ENCODE data around the gene RER1.
"Not testable (repeated sequence)": the region's sequence is repeated elsewhere in the genome, so short reads cannot be mapped to it uniquely, and the experiment has no call there.

The RER1 gene

DNA sequence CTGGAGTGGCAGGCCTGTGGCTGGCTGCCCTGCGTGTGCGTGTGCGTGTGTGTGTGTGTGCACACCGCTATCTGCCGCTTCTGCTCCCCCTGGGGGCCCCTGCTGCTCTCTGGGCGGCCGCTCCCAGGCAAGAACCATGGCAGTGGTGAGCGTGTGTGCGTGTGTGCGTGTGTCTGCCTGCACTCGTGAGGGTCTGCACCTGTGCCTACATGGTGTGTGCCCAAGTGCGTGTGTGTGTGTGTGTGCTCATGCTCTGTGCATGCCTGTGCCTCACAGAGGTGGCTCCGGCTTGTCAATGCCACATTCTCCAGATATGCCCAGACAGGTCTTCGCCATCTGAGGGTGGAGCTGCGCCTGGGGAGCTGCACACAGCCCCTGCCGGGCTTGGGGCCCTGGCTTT lies 39.5 kb downstream of the RER1 start:
- no peak for DNase-seq

DNA sequence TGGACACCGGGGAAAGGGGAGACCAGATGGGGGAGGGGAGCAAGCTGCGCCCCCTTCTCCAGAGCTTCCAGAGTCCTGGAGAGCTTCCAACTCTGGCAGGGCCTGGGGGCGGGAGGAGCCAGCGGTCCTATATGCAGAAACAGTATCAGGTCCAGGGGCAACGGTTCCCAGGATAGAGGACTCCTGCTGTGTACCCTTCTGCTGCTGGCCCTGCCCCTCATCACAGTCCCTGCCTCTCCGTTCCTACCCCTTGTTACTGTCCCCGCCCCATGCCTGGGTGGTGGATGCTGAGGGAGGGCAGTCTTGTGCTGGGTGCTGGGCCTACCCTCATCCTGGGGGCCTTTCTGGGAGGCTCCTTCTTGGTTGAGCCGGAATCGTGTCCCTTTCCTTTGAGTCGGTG lies 39.9 kb downstream of the RER1 start:
- DNase-seq = no peak

DNA sequence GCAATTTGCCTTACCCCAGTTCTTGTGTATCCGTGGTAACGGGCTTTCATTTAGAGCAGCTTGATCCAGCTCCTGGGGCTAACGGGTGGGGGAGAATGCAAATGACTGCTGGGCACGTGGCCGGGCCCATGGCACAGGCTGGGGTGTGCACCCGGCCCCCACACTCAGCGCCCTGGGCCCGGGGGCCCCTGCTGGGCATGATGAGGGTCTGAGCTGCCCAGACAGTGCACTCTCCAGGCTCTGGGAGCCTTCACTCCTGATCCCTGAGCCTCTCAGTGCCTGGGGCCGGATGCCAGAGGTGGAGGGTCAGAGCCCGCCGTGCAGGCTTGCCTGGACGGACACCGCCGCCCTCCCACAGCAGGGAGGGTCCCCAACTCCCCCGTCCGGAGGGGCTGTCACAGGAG lies 40.8 kb downstream of the RER1 start:
- DNase-seq = no peak

DNA sequence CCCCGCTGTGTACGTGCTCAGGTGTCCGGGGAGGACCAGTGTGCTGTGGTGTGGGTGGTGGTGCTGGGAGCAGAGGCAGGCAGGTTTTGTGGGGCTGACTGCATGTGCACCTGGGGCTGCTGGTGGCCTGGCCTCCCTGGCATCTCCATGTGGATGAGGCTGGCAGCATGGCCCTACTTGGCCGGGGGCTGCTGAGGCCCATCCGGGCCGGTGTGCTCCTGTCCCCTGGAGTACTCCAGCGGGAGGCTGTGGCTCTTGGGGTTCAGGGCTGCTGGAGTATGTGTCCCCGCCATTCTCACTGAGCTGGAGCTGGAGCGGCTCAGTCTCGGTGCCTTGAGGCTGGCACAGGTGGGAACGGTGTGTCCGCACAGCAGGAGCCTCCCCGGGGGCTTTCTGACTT lies 41.6 kb downstream of the RER1 start:
- no peak for DNase-seq

DNA sequence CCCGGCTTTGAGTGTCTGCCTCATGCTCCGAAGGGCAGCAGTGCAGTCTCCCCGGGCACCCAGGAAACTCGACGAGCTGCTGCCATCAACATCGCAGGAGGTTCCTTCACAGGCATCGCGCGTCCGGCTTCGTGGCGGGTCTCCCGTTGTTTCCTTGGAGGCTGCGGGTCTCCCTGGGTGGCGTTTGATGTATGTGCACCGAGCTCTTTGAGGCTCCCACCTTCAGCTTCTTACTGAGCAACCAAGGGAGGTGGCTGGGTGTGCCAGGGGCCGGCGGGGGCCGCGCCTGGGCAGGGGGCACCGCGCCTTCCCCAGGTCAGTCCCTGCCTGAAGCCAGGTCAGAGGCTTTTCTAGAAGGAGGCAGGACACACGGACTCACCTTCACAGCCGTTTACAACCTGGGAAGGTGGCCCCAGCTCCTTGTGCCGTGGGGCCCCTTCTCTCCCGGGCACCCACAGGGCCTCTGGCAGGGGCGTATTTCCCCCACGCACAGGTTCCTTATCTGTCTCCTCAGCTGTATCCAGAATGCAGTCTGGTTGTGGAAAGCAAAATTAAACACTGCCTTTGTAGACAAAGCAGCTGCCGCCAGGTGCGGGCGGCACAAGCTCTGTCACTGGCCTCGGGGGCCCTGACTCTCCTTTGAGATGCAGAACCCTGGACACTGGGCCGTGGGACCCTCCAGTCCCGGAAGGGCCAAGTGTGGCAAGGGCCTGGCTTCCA lies 42.5 kb downstream of the RER1 start:
- DNase-seq = no peak

DNA sequence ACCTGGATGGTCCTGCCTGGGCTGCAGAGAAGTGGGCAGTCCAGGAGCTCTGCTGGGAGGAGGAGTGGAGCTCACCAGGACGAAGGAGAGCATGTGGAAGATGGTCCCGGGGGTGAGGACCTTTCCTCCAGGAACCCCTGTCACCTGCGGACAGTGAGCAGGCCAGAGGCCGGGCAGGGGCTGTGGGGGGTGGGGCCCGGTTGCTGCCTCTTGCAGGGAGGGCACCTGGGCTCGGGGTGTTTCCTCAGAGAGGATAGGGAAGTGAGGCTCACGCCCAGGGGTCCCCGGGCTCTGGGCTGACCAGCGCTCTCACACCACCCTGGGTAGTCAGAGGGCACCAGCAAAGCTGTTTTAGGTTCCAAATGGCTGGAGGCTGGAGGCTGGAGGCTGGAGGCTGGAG lies 43.5 kb downstream of the RER1 start:
- no peak for DNase-seq

DNA sequence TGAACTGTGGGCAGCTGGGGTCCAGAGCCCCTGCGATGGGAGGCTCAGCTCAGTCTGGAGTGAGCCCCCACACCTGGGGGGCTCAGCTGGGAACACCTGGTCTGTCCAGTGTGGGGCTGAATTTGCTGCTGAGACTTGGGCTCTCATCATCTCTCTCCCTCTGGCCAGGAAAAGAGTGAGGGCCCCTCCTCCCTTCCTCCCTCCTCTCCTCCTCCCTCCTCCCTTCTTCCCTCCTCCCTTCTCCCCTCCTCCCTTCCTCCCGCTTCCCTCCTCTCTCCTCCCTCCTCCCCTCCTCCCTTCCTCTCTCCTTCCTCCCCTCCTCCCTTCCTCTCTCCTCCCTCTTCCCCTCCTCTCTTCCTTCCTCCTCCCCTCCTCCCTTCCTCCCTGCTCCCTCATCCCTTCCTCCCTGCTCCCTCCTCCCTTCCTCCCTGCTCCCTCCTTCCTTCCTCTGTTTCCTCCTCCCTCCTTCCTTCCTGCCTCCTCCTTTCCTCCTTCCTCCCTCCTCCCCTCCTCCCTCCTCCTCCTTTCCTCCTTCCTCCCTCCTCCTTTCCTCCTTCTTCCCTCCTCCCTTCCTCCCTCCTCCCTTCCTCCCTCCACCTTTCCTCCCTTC lies 44.2 kb downstream of the RER1 start:
- no peak for DNase-seq

DNA sequence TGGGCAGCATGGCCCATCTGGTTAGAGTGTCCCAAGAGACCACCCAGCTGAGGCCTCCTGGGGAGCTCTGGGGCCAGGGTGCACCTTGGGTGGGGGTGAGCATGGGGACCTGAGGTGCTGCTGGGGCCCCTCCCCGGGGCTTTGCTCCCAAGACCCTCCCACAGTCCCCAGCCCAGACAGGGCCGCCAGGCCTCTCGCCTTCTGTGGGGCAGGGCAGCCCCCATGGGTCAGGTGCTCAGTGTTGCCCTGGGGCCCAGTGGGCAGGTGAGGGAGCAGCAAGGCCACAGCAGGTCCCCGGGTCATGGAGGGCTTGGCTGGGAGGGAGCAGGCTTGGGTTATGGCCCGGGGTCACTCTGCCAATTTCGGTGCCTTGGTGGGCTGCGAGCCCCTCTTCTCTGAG lies 45.2 kb downstream of the RER1 start:
- no peak for DNase-seq

DNA sequence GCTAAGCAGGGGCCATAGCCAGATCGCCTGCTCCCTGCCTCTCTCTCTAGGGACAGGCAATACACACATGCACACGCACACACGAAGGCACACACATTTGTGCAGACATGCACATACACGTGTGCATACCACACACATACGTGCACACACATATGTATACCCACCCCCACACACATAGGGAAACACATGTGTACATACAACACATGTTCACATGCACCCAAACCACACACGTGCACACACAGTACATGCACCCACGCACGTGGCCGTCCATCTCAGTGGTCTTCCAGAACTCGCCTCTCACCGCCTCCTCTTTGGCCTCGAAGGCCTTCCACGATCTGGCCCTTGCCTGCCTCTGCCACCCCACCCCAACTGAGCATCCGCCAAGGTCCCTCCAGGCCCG lies 46.0 kb downstream of the RER1 start:
- DNase-seq = no peak

DNA sequence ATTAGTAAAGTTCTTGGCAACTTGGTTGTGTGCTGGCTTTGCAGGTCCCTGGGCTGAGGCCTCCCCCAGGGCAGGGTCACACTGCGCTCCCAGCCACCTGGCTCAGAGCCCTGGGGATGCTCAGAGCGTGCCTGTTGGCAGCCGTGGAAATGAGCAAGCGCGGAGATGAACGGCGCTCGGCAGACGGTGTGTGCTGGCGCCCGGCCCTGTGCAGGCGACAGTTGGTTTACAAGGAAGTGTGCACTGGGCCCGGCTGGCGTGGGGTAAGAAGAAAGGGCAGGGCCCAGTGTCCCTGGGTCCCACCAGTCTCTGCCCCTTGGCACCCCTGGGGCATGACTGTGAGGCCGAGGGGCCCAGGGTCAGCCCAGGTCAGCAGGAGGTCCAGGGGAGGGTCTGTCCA lies 46.4 kb downstream of the RER1 start:
- no peak for DNase-seq

DNA sequence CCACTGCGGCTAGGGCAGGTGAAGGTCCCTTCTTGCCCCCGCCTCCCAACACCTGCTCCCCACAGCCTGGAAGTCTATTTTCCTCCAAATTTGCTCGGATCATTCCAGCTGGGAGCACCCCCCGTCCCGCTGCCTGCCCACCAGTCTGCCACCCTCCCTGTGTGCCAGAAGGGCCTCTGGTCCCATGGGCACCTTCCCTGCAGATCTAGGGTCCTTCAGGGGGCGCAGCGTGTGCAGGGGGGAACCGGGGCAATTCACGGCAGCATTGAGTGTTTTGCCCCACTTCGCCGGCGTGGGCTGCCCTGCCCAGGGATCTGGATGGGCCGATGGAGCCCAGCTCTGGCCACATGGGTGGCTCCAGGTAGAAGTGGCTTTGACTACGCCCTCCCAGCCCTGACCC lies 47.0 kb downstream of the RER1 start:
- DNase-seq = no peak

DNA sequence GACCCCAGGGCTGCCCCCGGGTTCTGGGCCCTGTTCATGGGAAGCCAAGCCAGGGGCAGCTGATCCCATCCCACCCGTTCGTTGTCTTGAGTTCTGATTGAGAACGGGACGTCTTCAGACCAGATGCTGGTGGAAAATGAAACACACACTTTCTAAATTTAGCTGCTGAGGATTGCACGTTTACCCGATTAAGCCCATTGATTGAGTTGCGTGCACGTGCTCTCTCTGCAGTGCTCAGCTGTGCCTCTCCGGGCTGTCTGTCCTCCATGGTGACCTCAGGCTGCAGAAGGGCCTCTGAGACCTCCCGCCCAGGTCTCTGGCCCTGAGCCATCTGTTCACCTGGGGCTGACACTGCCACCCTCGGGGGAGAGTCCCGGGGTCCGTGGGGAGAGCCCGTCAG lies 47.7 kb downstream of the RER1 start:
- no peak for DNase-seq

DNA sequence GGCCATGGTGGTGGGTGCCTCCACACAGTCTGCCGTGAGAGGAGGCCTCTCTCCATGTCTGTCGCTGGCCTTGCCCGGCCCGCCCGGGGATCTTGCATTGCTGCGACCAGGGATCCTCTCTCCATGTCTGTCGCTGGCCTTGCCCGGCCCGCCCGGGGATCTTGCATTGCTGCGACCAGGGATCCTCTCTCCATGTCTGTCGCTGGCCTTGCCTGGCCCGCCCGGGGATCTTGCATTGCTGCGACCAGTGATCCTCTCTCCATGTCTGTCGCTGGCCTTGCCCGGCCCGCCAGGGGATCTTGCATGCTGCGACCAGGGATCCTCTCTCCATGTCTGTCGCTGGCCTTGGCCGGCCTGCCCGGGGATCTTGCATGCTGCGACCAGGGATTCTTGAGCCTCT lies 48.7 kb downstream of the RER1 start:
- DNase-seq = not testable (repeated sequence)

DNA sequence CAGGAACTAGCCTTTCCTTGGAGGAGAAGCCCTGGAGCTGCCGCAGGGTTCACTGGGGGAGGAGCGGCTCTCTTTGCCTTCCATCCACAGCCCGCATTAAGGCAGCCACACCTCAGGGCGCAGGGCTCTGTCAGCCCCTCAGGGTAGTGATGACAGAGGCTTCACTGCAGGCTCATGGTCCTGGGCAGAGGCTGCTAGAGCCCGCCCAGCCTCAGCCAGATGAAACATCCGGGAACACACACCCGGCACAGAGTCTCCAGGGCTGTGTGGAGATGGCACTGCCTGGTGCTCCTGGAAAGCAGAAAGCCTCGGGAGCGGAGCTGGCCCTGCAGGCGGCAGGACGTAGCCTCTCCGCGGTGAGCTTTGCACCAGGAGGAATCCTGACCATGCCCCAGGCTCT lies 50.1 kb downstream of the RER1 start:
- no peak for DNase-seq

DNA sequence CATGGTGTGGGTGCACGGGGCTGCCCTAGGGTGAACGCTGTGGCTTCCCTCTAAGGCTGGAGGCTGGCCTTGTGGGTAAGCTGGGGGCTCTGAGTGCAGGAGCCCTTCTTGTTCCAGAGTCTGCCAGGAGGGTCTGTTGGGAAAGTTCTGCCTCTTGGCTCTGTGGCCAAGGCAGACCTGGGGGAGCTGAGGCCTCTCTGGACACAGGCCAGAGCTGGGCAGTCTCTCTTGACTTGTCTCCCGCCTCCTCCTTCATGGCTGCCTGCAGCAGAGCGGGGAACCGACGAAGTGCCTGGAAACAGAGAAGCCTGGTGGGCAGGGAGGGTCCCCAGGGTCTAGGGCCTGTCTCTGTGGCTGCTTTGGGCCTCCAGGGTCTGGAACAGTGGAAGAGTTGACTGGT lies 51.0 kb downstream of the RER1 start:
- DNase-seq = no peak

DNA sequence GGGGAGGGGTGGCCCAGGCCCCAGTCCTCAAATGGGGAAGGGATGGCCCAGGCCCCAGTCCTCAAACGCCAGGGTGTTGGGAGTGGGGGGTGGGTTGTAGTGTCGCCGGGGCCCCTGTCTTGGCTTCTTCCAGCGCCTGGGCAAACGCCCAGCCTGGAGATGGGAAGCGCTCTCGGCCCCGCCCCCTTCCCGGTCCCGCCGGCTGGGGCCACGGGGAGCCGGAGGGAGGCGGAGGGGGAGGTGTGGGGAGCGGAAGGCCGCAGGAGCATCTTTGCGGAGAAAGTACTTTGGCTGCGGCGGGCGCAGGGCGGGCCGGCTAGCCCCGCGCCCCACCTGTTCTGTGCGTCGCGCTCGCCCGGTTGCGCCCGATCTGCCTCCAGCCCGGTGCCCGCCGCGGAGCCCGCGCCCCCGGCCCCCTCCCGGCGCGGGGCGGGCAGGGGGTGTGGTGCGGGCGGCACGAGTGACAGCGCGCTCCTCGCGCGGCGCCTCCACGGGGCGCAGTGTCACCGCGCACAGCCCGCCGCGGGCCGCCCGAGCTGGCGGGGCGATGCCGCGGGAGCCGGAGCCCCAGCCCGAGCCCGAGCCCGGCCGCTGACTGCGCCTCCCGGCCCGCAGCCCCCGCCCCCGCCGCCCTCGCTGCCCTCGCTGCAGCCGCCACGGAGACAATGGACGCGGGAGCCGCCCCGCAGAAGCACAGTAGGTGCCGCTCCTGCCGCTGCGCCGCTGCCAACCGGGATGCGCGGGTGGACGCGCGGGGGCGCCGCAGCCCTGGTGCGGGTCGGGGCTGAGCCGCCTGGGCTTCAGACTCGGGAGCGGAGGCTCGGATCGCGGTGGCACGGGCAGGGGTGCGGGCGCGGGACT lies 51.9 kb downstream of the RER1 start:
- DNase-seq = no peak

DNA sequence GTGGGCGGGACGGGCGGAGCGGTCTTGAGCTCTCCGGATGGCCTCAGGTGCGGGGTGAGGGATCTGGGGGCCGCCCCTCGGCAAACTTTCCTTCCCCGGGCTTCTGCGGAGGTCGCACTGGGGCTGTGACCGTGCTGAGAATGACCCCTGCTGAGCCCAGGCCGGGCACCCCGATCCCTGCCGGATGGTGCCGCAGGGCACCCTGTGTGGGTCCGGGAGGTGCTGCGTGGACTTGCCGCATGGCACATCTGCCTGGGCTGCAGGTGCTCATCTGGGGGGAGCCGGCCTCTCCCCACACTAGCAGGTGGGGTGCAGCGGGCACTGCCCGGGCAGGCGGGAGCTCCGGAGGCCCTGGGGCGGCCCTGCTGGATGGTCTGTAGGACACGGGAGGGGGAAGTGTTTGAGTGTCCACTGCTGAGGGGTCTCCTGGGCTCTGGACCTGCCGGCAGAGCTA lies 52.5 kb downstream of the RER1 start:
- no peak for DNase-seq

DNA sequence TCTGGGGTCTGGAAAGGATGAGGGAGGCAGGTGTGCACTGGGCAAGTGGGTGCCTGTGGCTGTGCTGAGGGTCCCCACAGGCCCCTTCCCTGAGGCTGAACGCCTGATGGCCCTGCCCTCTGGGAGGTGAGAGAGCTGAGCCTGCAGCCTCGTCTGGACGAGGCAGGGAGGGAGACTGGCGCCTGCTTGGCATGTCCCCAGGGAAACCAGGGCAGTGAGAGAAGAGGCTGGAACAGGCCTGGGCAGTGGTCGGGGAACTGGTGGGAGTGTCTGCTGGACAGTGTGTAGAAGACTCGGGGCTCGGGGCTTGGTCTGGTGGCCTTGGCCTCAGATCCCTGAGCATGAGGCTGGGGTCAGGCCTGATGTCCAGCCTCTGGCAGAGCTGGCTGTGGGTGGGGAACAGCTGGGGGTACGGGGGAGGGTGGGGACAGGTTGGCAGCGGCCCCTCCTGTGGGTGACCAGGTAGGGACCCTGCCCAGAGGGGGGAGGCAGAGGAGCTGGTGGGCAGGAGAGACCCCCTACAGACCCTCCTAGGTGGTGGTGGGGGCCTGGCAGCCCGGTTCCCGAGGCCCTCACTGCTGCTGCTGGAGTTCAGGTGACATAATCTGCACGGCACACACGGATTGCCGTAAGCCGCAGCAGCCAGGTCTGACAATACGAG lies 53.7 kb downstream of the RER1 start:
- no peak for DNase-seq

DNA sequence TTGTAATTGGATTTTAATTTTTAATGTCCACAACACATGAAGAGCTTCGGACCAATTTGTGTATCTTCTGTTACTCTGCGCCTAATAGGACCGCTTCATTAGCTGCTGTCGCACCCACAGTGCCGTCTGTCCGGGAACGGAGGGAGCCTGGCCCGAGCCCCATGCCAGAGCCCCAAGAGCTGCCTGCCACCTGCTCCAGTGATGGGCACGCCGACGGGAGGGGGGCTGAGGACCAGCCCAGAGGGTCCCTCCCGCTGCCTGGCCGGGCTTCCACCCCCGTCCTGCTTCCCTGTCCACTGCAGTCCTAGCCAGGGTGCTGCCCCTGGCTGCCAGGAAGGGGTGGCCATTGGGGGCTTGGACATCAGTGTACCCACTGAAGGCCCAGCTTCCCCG lies 54.2 kb downstream of the RER1 start:
- no peak for DNase-seq

DNA sequence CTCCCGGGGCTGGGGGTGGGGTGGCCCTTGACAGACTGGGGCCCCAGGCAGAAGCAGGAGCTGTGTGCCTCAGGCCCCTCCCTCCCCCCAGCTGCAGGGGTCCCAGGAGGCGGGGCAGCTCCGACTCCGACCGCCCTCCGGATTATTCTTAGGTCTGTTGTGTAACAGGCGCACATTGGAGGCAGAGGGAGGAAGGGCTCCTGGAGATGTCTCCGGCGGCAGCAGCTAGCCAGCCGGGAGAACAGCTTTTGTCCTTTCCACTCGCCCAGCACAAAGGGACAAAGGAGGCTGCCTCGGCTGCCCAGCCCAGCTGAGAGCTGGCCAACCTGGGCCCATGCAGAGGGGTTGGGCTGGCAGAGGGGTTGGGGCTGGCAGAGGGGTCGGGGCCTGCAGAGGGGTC lies 54.8 kb downstream of the RER1 start:
- no peak for DNase-seq

DNA sequence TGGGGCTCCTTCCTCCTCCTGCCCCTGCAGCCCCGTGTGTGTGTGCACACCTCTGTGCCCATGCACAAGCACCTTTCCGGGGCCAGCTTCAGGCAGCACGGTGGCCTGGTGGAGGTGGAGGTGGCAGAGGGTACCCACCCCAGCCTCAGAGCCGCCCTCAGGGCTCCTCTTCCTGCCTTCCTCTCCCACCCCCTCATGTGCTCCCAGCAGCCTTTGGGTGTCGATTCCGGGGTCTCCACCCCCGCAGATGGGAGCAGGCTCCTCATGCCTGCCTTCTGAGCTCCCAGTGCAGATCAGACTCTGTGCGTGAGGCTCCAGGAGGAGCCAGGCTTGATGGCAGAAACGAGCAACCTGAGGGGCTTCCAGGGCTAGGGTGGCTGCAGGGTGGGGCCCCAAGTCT lies 55.2 kb downstream of the RER1 start:
- DNase-seq = no peak

DNA sequence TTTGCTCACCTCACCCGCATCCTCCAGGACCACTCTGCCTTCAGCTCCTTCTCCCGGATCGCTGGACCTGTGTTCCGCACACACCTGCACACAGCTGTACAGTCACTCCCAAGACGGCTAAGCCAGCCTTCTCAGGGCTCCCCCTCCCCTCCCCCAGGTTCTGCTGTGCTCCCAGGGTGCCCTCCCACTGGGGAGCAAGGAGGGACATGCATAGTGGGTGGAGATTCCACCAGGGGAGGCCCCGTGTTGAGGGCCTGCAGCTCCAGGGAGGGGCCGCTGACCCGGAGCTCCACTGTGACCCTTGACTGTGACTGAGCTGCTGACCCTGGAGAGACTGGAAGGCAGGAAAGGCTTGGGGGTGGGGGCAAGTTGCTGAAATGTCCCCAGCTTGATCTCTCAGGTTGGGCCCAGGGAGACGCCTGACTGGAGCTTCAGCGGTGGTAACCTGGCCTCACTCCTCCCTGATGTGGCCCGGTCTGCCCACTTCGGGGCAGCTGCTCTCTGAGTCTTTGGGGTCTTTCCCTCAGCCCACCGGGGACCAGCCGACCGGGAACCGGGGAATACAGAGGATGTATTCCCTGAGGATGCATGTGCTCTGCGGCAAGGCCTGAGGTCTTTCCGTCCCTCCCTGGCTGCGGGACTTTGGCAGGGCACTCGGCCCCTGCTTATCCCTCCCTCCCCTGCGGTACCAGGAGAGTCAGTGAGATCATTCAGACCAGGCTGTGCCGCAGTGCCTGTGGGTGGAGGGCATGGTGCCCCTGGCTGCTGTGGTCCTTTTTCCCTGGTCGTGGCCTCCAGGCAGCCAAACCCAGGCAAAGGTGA lies 55.8 kb downstream of the RER1 start:
- DNase-seq = no peak

DNA sequence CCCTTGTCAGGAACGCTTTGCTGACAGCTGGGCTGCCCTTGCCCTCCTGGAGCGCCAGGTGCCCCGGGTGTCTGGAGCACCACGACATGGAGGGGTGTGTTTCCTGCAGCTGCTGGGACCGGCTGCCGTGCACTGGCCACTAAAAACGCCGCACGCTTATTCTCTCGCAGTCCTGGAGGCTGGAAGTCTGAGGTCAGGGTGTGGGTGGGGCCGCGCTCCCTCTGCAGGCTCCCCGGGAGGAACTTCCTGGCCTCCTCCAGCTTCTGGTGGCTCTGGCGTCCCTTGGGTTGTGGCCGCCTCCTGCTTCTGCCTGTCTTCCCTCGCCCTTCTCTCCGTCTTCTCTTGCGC lies 56.4 kb downstream of the RER1 start:
- peak; percentile 4 for DNase-seq

Measured in OCI-M1 (cell line).